Bronchial epithelial cell (primary cell): ENCODE measurements around the gene SP6. TPM values are rescaled to one million over a fixed set of nuclear protein-coding genes. Genes with fewer than 3 reads are reported as not detected.

ENCODE experiments used
- DNase-seq: peaks from one replicate; pipeline ENCODE4 v3.0.0-alpha.2; 2010; ENCODE audit warnings: low read depth
- FAIRE-seq: peaks from 2 replicates; lab custom pipeline; 2011; peaks lifted over from hg19 to GRCh38; lab: Jason Lieb, UNC
- H3K27me3 ChIP-seq: 2 replicates; pipeline ENCODE4 v1.5.1; 2011; ENCODE audit warnings: low read length; ENCODE audit not compliant: control insufficient read depth, insufficient read depth
- H3K36me3 ChIP-seq: 2 replicates; pipeline ENCODE4 v1.5.1; 2011; ENCODE audit warnings: low read length; ENCODE audit not compliant: control insufficient read depth, insufficient read depth
- H3K4me3 ChIP-seq: 2 replicates; pipeline ENCODE4 v1.5.1; 2011; ENCODE audit warnings: mild to moderate bottlenecking, low read depth, low read length, control low read depth
- CTCF ChIP-seq: IDR thresholded peaks from 2 replicates; pipeline ENCODE4 v1.5.1; 2011; ENCODE audit warnings: mild to moderate bottlenecking, moderate library complexity, low read length, control low read depth, inconsistent platforms; ENCODE audit not compliant: insufficient read depth, severe bottlenecking
- total RNA-seq: library from RNA; depleted of rRNA; stranded (reverse); fragments of >200 nt; gene quantifications from 2 replicates; pipeline ENCODE4 v1.2.1, GENCODE V29; 2014

The SP6 gene
- total RNA-seq, 1 donor from 2014 or later = 0.79 TPM

GRCh38 chr17:47862621-47863440 is 11.9 kb upstream of the SP6 start:
- TF ChIP-seq CTCF = no peak
- DNase-seq (peak; percentile 88), FAIRE-seq (peak; percentile 23)
- Histone ChIP-seq H3K4me3 (no peak overlapping the region), H3K27me3 (no peaks in the 10 kb centered on the region), H3K36me3 (no peaks in the 10 kb centered on the region)

DNA sequence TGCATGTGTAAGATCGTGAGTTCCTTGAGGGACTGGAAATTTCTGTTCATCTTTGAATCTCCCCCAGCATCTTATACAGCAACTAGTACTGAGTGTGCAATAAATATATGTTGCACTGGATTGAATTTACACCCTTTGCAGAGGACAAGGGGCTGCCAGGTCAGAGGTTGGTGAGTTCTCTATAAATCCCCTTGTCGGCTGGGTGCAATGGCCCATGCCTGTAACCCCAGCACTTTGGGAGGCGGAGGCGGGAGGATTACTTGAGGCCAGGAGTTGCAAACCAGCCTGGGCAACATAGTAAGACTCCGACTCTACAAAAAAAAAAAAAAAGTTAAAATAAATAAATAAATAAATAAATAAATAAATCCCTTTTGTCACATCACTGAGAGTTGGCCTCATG is 9.4 kb upstream of the SP6 start:
- Histone ChIP-seq H3K36me3 (no peaks in the 10 kb centered on the region), H3K4me3 (no peak overlapping the region), H3K27me3 (no peaks in the 10 kb centered on the region)
- no peak for FAIRE-seq
- no peak for DNase-seq
- TF ChIP-seq CTCF = no peak

- FAIRE-seq (no peak), DNase-seq (no peak)
- no peak for TF ChIP-seq CTCF
- no peak overlapping the region for H3K4me3 ChIP-seq
- H3K36me3 ChIP-seq = no peaks in the 10 kb centered on the region
- H3K27me3 ChIP-seq = peaks cover 14% of the 10 kb centered on the region
These were observed 6.8 kb upstream of the SP6 start for GRCh38 chr17:47857551-47858455.

GRCh38 chr17:47856830-47857229 is 5.9 kb upstream of the SP6 start:
- DNase-seq = no peak
- no peak for FAIRE-seq
- H3K36me3 ChIP-seq = no peaks in the 10 kb centered on the region
- TF ChIP-seq CTCF = no peak
- peaks cover 21% of the 10 kb centered on the region for H3K27me3 ChIP-seq
- H3K4me3 ChIP-seq = no peak overlapping the region

DNA sequence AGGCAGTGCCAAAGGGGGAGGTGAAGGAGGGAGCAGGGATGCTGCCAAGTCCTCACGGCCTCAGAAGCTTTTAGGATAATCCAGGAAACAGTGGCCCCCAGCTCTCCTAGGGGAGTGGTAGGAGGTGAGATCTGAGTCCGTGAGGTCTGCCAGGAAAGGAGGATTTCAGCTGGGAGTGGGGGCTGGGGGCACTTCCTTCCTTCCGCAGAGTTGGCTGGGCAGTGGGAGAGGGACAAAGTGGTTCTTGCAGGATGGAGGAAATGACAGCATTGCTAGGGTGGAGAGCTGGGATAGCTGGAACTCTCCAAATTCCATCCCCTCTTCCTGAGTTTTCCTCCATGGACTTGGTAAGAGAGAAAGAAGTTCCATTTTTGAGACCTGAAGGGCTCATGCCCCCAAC is 4.8 kb upstream of the SP6 start:
- Histone ChIP-seq H3K36me3 (no peaks in the 10 kb centered on the region), H3K4me3 (no peak overlapping the region), H3K27me3 (peaks cover 23% of the 10 kb centered on the region)
- FAIRE-seq (no peak), DNase-seq (no peak)
- TF ChIP-seq CTCF = no peak
